GM21619 (cell line): ENCODE measurements around the gene ELANE.
"Not testable (repeated sequence)": the region's sequence is repeated elsewhere in the genome, so short reads cannot be mapped to it uniquely, and the experiment has no call there.

Experiments
- ATAC-seq: cut with Tn5 transposase; IDR thresholded peaks from one replicate; pipeline ENCODE4 v1.9.1; 2021; ENCODE audit not compliant: unreplicated experiment

The ELANE gene

GRCh38 chr19:813219-814151, 38.6 kb upstream of the ELANE start:
- ATAC-seq: no peak

- no peak for ATAC-seq
Measured at GRCh38 chr19:814152-815078, 37.7 kb upstream of the ELANE start.

GRCh38 chr19:815079-815774, 36.9 kb upstream of the ELANE start:
- no peak for ATAC-seq

- no peak for ATAC-seq
Measured at GRCh38 chr19:815775-816499, 36.2 kb upstream of the ELANE start.

- no peak for ATAC-seq
Measured at GRCh38 chr19:816500-816857, 35.6 kb upstream of the ELANE start.

GRCh38 chr19:820212-820611, 31.9 kb upstream of the ELANE start:
- ATAC-seq: not testable (repeated sequence)

GRCh38 chr19:821231-821824, 30.8 kb upstream of the ELANE start:
- ATAC-seq: no peak

GRCh38 chr19:821825-822503, 30.1 kb upstream of the ELANE start, which contains the start of gene PLPPR3:
PLPPR3 (minus strand) TSS chr19:821955; CDS start chr19:821559, 396 bp downstream.
- no peak for ATAC-seq

GRCh38 chr19:823565-824121, 28.5 kb upstream of the ELANE start:
- no peak for ATAC-seq

GRCh38 chr19:824885-825284, 27.2 kb upstream of the ELANE start:
- no peak for ATAC-seq

GRCh38 chr19:825897-826644, 26.0 kb upstream of the ELANE start:
- no peak for ATAC-seq

- no peak for ATAC-seq
Measured at GRCh38 chr19:827314-827709, 24.8 kb upstream of the ELANE start.

GRCh38 chr19:827710-828321, 24.3 kb upstream of the ELANE start, which contains the start of gene AZU1:
AZU1 (plus strand) TSS chr19:827837; CDS start chr19:827847, 10 bp downstream.
- ATAC-seq: no peak

GRCh38 chr19:829129-829758, 22.9 kb upstream of the ELANE start:
- no peak for ATAC-seq

GRCh38 chr19:831407-832369, 20.4 kb upstream of the ELANE start:
- no peak for ATAC-seq

GRCh38 chr19:834216-834615, 17.9 kb upstream of the ELANE start:
- no peak for ATAC-seq
